Right lobe of liver (tissue), 4 donors: Measurements from ENCODE around the gene TMSB10.
"Not testable (repeated sequence)": the region's sequence is repeated elsewhere in the genome, so short reads cannot be mapped to it uniquely, and the experiment has no call there.

Experiments
- CTCF ChIP-seq, 4 donors: fragments of 200-600 bp in 3 of 4; fragments of 450-650 bp in 1 of 4; IDR thresholded peaks; one replicate each; pipeline versions ENCODE4 v1.5.1 to v1.8.0; 2016 to 2022; ENCODE audit warnings: antibody characterized with exemption in 4 of 4, mild to moderate bottlenecking in 2 of 4
- POLR2A ChIP-seq: fragments of 450-650 bp; IDR thresholded peaks from one replicate; pipeline ENCODE4 v1.6.1; 2017; ENCODE audit warnings: antibody characterized with exemption, mild to moderate bottlenecking
- donor health status: DM: no; HTN: no; CAD: no.
- donor health status: DM: no; HTN: no; CAD: no.
- donor health status: DM: no; HTN: yes; CAD: no.

GRCh38 chr2:84872691-84873090 is 32.8 kb upstream of the TMSB10 start:
- not testable (repeated sequence) for TF ChIP-seq CTCF (IDR thresholded peaks at IDR 0.05); POLR2A
